NCI-H1417 treated with DMSO at 0.1 percent for 48 hours (cell line): ENCODE measurements around the gene RFPL1.
"Not testable (repeated sequence)": the region's sequence is repeated elsewhere in the genome, so short reads cannot be mapped to it uniquely, and the experiment has no call there.

ENCODE experiments used
- DNase-seq: peaks from one replicate; lab custom pipeline; 2025; lab: John Stamatoyannopoulos, UW

The RFPL1 gene

DNA sequence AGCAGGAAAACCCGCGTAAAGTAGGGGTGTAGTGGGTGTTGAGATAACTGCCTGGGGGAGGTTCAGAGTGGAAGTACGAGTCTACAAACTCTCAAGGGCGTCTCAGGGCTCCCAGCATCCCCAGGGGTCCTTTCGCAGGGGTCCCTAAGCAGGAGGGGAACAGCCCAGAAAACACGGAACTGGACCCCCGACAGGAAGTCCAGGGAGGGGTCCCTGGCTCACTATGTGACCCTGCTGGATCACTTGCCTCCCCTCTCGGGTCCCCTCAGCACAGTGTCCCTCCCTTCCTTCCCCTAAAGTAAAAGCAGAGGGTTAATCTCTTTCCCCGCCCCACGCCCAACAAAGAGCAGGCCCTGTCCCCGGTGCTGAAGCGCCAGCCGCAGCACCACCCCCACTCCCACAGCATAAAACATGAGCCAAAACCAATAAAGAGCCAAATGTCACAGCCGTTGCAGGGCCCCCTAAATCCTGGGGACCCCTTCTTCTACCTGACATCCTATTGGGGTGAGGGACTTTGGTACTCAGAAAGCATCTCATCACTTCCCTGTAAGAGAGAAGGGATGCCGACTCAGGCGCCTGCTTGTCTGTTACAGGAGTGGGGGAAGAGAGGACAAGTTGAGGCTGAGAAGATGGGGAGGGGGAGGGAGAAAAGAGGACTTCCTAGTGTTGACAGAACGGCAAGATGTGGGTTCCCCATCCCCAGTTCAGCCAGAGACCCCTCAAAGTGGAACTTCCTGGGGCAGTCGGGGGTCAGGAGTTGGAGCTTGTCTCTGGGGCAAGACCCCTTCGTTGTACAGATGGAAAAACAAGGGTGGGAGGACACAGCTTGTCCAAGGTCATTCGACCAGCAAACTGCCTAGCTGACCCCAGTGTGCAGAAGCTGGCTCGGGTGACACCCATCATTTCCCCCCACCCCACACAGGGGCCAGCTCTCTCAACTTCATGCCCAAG is 40.2 kb downstream of the RFPL1 start:
- no peak for DNase-seq

- no peak for DNase-seq
Observed at GRCh38 chr22:29479417-29480261, 41.3 kb downstream of the RFPL1 start, which contains the start of gene NEFH. TSS of gene NEFH (plus strand) at chr22:29480218. CDS start at chr22:29480263, 45 bp downstream.

- no peak for DNase-seq
Observed at GRCh38 chr22:29480262-29480511, 41.8 kb downstream of the RFPL1 start.

DNA sequence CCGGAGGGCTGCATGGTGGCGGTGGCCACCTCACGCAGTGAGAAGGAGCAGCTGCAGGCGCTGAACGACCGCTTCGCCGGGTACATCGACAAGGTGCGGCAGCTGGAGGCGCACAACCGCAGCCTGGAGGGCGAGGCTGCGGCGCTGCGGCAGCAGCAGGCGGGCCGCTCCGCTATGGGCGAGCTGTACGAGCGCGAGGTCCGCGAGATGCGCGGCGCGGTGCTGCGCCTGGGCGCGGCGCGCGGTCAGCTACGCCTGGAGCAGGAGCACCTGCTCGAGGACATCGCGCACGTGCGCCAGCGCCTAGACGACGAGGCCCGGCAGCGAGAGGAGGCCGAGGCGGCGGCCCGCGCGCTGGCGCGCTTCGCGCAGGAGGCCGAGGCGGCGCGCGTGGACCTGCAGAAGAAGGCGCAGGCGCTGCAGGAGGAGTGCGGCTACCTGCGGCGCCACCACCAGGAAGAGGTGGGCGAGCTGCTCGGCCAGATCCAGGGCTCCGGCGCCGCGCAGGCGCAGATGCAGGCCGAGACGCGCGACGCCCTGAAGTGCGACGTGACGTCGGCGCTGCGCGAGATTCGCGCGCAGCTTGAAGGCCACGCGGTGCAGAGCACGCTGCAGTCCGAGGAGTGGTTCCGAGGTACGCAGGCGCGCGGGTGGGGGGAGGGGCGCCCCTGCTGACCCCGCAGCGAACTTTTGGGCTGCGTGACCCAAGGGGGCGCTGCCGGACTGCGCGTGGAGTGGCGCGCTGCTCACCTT is 42.3 kb downstream of the RFPL1 start:
- no peak for DNase-seq

GRCh38 chr22:29481265-29482000 is 43.0 kb downstream of the RFPL1 start:
- no peak for DNase-seq

DNA sequence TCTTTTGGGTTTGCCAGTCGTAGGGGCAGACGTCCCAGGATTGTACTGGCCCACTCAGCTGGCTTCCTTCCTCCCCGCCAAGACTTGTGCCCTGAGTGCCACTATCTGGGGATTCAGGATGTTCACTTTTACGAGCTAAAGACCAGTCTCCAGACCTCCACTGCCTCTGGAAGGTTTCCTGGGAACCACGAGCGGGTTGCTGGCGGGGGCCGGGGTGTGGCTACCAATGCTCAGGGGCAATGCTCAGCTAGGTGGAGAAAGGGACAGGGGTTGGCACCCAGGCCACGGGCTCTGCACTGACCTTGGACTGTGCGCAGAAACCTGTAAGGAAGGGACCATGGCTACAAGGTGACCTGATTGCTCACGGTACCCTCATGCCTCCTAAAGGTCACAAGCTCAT is 43.9 kb downstream of the RFPL1 start:
- DNase-seq: no peak

DNA sequence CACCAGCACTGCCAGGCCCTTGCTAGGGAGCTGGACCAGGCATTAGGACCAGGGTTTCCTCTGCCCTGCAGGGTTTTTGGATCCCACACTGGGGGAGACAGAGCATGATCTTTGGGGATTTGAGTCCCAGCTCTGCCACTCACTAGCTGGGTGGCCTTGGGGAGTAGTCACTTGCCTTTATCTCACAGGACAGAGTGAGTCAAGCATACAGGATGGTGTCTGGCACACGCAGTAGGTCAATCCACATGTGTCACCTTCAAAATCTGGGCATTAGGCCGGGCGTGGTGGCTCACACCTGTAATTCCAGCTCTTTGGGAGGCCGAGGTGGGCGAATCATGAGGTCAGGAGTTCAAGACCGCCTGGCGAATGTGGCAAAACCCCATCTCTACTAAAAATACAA is 44.3 kb downstream of the RFPL1 start:
- no peak for DNase-seq

DNA sequence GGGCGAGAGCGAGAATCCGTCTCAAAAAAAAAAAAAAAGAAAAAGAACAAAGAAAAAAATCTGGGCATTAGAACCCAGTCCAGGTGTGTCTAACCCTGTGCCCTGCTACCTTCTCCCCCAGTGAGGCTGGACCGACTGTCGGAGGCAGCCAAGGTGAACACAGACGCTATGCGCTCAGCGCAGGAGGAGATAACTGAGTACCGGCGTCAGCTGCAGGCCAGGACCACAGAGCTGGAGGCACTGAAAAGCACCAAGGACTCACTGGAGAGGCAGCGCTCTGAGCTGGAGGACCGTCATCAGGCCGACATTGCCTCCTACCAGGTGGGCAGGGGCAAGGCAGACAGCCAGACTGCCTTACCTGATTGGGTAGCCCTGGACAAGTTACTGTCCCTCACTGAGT is 44.9 kb downstream of the RFPL1 start:
- no peak for DNase-seq

DNA sequence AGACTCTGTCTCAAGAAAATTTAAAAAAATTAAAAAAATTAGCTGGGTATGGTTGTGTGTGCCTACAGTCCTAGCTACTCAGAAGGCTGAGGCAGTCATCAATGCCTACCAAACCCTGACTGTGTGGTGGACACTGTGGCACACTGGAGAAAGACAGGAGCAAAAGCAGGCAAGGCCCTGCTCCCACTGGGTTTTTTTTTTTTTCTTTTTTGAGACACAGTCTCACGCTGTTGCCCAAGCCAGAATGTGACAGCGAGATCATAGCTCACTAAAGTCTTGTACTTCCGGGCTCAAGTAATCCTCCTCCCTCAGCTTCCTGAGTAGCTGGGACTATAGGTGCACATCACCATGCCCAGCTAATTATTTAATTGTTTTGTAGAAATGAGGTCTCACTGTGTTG is 46.3 kb downstream of the RFPL1 start:
- no peak for DNase-seq

DNA sequence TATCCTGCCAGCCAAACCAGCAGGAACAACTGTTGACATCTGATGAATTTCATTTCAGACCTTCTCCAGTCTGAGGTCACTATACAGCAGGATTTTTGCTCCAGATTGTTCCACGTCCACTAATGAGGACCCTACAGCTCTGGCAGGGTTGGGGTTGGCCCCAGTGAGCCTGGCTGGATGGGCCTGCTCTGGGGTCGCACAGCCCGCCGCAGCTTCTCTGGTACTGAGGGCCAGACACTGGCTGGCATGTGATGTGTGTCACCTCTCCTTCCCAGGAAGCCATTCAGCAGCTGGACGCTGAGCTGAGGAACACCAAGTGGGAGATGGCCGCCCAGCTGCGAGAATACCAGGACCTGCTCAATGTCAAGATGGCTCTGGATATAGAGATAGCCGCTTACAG is 47.1 kb downstream of the RFPL1 start:
- no peak for DNase-seq

GRCh38 chr22:29487426-29487986 is 49.1 kb downstream of the RFPL1 start:
- DNase-seq: no peak

GRCh38 chr22:29489127-29489780 is 50.9 kb downstream of the RFPL1 start:
- DNase-seq: not testable (repeated sequence)

GRCh38 chr22:29491012-29491411 is 52.6 kb downstream of the RFPL1 start:
- DNase-seq: no peak
